Measurements from ENCODE around the gene SPOCD1.

DNA sequence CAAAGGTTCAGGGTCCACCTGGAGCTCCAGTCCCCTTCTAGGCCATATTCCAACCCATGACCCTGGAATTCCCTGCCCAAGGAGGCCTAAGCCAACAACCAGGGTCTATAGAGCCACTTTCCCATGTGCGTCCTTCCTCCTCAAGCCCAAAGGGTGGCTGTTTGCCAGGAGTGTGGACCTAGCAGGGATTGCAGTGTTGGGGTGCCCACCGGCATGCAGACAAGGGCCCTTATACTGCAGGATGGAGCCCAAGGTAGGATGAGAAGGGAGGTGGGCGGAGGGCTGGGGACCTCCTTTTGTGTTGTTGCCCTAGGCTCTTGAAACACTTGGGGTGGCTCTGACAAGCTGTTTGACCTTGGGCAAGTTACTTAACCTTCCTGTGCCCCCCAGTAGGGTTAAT lies 32.0 kb downstream of the SPOCD1 start:
- TF ChIP-seq, protein P1, sequence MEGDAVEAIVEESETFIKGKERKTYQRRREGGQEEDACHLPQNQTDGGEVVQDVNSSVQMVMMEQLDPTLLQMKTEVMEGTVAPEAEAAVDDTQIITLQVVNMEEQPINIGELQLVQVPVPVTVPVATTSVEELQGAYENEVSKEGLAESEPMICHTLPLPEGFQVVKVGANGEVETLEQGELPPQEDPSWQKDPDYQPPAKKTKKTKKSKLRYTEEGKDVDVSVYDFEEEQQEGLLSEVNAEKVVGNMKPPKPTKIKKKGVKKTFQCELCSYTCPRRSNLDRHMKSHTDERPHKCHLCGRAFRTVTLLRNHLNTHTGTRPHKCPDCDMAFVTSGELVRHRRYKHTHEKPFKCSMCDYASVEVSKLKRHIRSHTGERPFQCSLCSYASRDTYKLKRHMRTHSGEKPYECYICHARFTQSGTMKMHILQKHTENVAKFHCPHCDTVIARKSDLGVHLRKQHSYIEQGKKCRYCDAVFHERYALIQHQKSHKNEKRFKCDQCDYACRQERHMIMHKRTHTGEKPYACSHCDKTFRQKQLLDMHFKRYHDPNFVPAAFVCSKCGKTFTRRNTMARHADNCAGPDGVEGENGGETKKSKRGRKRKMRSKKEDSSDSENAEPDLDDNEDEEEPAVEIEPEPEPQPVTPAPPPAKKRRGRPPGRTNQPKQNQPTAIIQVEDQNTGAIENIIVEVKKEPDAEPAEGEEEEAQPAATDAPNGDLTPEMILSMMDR (conservative IDR thresholded peaks at IDR 0.05): no peak
- TF ChIP-seq EZH2 (IDR thresholded peaks at IDR 0.05; ENCODE audit: low read depth): no peak
